ENCODE data around the gene VPS13C. TPM values are rescaled to one million over a fixed set of nuclear protein-coding genes. Genes with fewer than 3 reads are reported as not detected.

The VPS13C gene
- total RNA-seq, 2 donors from 2014 or later: 28.7 to 47.2 TPM

- H3K9me3 Mint-ChIP-seq: no peaks in the 10 kb centered on the region
- Histone ChIP-seq H3K27me3 (ENCODE audit: control insufficient read depth, insufficient read depth, low read length, poor library complexity, severe bottlenecking) (no peaks in the 10 kb centered on the region), H3K4me1 (ENCODE audit: control insufficient read depth, insufficient read depth, low read length) (no peaks in the 10 kb centered on the region), H3K9ac (ENCODE audit: extremely low read depth, low read length, poor library complexity, severe bottlenecking) (no peak overlapping the region), H3K9me3 (ENCODE audit: control insufficient read depth, low read length) (no peaks in the 10 kb centered on the region), H3K36me3 (ENCODE audit: control insufficient read depth, insufficient read depth, low read length) (no peaks in the 10 kb centered on the region), H3K27ac (ENCODE audit: low read depth, low read length) (no peak overlapping the region), H3K4me3 (ENCODE audit: low read length) (no peak overlapping the region)
- H3K27ac Mint-ChIP-seq: no peak overlapping the region
- DNase-seq: no peak
- H3K27me3 Mint-ChIP-seq (ENCODE audit: insufficient read depth): no peaks in the 10 kb centered on the region
- WGBS, 2 experiments (ENCODE audit: insufficient coverage in 1 of 2, insufficient read length in 1 of 2): 94 to 100% methylated on average over 1 to 4 of the region's 4 CpGs
- TF ChIP-seq CTCF (conservative IDR thresholded peaks at IDR 0.05): no peak
- no peak overlapping the region for H3K4me3 Mint-ChIP-seq
- peaks cover 3% of the 10 kb centered on the region for H3K36me3 Mint-ChIP-seq (ENCODE audit: low read depth)
- no peaks in the 10 kb centered on the region for H3K4me1 Mint-ChIP-seq
Observed at GRCh38 chr15:61996056-61996635, 64.1 kb downstream of the VPS13C start.

GRCh38 chr15:61994216-61994615 lies 66.0 kb downstream of the VPS13C start:
- peaks cover 3% of the 10 kb centered on the region for H3K36me3 ChIP-seq (ENCODE audit: control insufficient read depth, insufficient read depth, low read length)
- Mint-ChIP-seq H3K4me1 (no peaks in the 10 kb centered on the region), H3K27me3 (ENCODE audit: insufficient read depth) (no peaks in the 10 kb centered on the region), H3K4me3 (no peak overlapping the region), H3K9me3 (no peaks in the 10 kb centered on the region), H3K36me3 (ENCODE audit: low read depth) (peaks cover 16% of the 10 kb centered on the region), H3K27ac (no peak overlapping the region)
- no peak overlapping the region for H3K27ac ChIP-seq (ENCODE audit: low read depth, low read length)
- no peaks in the 10 kb centered on the region for H3K9me3 ChIP-seq (ENCODE audit: control insufficient read depth, low read length)
- no peak overlapping the region for H3K9ac ChIP-seq (ENCODE audit: extremely low read depth, low read length, poor library complexity, severe bottlenecking)
- H3K27me3 ChIP-seq (ENCODE audit: control insufficient read depth, insufficient read depth, low read length, poor library complexity, severe bottlenecking): no peaks in the 10 kb centered on the region
- no peak for TF ChIP-seq CTCF (conservative IDR thresholded peaks at IDR 0.05)
- no peak overlapping the region for H3K4me3 ChIP-seq (ENCODE audit: low read length)
- no peak for DNase-seq
- no peaks in the 10 kb centered on the region for H3K4me1 ChIP-seq (ENCODE audit: control insufficient read depth, insufficient read depth, low read length)
- WGBS, 2 experiments (ENCODE audit: insufficient coverage in 1 of 2, insufficient read length in 1 of 2): 100% methylated on average over 1 of the region's 1 CpG; no CpG with 5 or more reads in 1 of the 2 experiments

GRCh38 chr15:61992518-61992917 lies 67.7 kb downstream of the VPS13C start:
- no peaks in the 10 kb centered on the region for H3K4me1 ChIP-seq (ENCODE audit: control insufficient read depth, insufficient read depth, low read length)
- peaks cover 8% of the 10 kb centered on the region for H3K9me3 Mint-ChIP-seq
- H3K27me3 ChIP-seq (ENCODE audit: control insufficient read depth, insufficient read depth, low read length, poor library complexity, severe bottlenecking): no peaks in the 10 kb centered on the region
- H3K27me3 Mint-ChIP-seq (ENCODE audit: insufficient read depth): no peaks in the 10 kb centered on the region
- no peak overlapping the region for H3K27ac ChIP-seq (ENCODE audit: low read depth, low read length)
- H3K4me3 Mint-ChIP-seq: no peak overlapping the region
- H3K27ac Mint-ChIP-seq: no peak overlapping the region
- peaks cover 29% of the 10 kb centered on the region for H3K36me3 Mint-ChIP-seq (ENCODE audit: low read depth)
- no peak overlapping the region for H3K9ac ChIP-seq (ENCODE audit: extremely low read depth, low read length, poor library complexity, severe bottlenecking)
- H3K9me3 ChIP-seq (ENCODE audit: control insufficient read depth, low read length): no peaks in the 10 kb centered on the region
- no peak for TF ChIP-seq CTCF (conservative IDR thresholded peaks at IDR 0.05)
- no peak for DNase-seq
- H3K4me1 Mint-ChIP-seq: no peaks in the 10 kb centered on the region
- H3K4me3 ChIP-seq (ENCODE audit: low read length): no peak overlapping the region
- peaks cover 3% of the 10 kb centered on the region for H3K36me3 ChIP-seq (ENCODE audit: control insufficient read depth, insufficient read depth, low read length)
